Erythroblast (primary cell): ENCODE data around the gene TOM1L1.

Source experiments
- GATA1 ChIP-seq: IDR thresholded peaks from 2 replicates; pipeline ENCODE4 v1.6.1; 2011; ENCODE audit warnings: low read depth, mild to moderate bottlenecking, control low read depth, low read length, moderate library complexity
- POLR2A ChIP-seq: IDR thresholded peaks from 2 replicates; pipeline ENCODE4 v1.6.1; 2011; ENCODE audit warnings: mild to moderate bottlenecking, low read length

- TF ChIP-seq POLR2A (no peak), GATA1 (no peak)
These were observed 6.0 kb downstream of the TOM1L1 start for GRCh38 chr17:54906683-54907082.
